Progenitor cell of endocrine pancreas (in vitro differentiated cells): ENCODE measurements around the gene TOMM20. TPM values are rescaled to one million over a fixed set of nuclear protein-coding genes. Genes with fewer than 3 reads are reported as not detected.

Source experiments
- DNase-seq: peaks from one replicate; pipeline ENCODE4 v3.0.0; 2021; ENCODE audit warnings: low spot score; ENCODE audit not compliant: unreplicated experiment
- H3K27ac Mint-ChIP-seq: 2 replicates; pipeline ENCODE4 v1.8.0; 2021; ENCODE audit warnings: mild to moderate bottlenecking, moderate library complexity, mixed read lengths
- H3K27me3 Mint-ChIP-seq: 2 replicates; pipeline ENCODE4 v1.8.0; 2021; ENCODE audit warnings: mixed read lengths
- H3K36me3 Mint-ChIP-seq: 2 replicates; pipeline ENCODE4 v1.8.0; 2022; ENCODE audit warnings: mixed read lengths; ENCODE audit not compliant: insufficient read depth
- H3K4me1 Mint-ChIP-seq: 2 replicates; pipeline ENCODE4 v1.8.0; 2021; ENCODE audit warnings: low read depth, mixed read lengths
- H3K4me3 Mint-ChIP-seq: 2 replicates; pipeline ENCODE4 v1.8.0; 2021; ENCODE audit warnings: low read depth, mild to moderate bottlenecking, moderate library complexity, mixed read lengths
- H3K9me3 Mint-ChIP-seq: 2 replicates; pipeline ENCODE4 v1.8.0; 2021; ENCODE audit warnings: low read depth, mixed read lengths
- CTCF ChIP-seq: fragments of 200-600 bp; sonication (generic); IDR thresholded peaks from one replicate; pipeline ENCODE4 v1.5.0; 2021; ENCODE audit warnings: antibody characterized with exemption, mild to moderate bottlenecking; ENCODE audit not compliant: unreplicated experiment
- total RNA-seq: library from RNA; stranded (reverse); gene quantifications from 2 replicates; pipeline ENCODE4 v1.2.1, GENCODE V29; 2021

TOMM20 gene
- total RNA-seq, 1 donor from 2014 or later, result 110 TPM

- Mint-ChIP-seq H3K27ac (no peak overlapping the region), H3K27me3 (no peaks in the 10 kb centered on the region), H3K4me1 (peaks cover 41% of the 10 kb centered on the region), H3K9me3 (no peaks in the 10 kb centered on the region), H3K36me3 (peaks cover 2% of the 10 kb centered on the region), H3K4me3 (no peak overlapping the region)
- TF ChIP-seq CTCF, result no peak
- DNase-seq, result no peak
Measured at GRCh38 chr1:235069176-235069575, 59.5 kb downstream of the TOMM20 start.

DNA sequence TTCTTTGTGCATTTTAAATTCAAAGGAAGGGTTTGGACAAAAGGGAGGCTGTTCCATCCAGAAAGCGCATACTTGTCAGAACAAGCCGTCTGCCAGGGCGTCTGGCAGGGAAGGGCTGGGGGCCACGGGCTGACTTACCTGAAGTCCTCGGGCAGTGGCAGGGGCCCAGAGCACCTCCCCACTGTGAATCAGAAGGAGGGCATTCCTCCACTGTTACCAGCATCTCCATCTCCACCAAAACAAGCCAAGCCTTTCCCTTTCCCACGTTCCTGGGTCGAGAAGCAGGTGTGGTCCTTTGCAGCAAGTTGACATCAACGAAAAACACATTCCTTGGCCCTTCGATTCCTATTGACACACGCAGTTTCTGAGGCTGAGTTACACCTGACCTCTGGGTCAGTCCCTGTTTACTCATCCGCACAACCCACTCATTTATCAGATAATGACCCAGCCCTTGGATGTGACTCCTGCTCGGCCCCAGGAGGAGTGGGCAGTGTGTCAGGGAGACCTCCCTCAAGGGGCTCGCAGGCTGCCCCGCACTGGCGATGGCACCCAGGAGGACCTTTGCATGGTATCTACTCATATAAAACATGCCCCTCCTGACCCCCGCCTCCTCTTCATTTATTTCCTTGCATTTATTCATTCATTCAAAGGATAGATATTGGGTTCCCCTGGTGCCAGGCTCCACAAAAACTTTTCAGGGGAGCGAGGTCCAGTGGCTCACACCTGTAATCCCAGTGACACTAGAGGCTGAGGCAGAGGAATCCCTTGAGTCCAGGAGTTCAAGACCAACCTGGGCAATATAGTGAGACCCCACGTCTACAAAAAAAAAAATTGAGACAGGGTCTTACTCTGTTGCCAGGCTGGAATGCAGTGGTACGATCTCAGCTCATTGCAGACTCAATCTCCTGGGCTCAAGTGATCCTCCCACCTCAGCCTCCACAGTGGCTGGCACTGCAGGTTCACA, 60.2 kb downstream of the TOMM20 start:
- Mint-ChIP-seq H3K4me3 (no peak overlapping the region), H3K27me3 (no peaks in the 10 kb centered on the region), H3K27ac (peak overlapping the region; percentile 95), H3K36me3 (peaks cover 2% of the 10 kb centered on the region), H3K4me1 (peaks cover 40% of the 10 kb centered on the region), H3K9me3 (no peaks in the 10 kb centered on the region)
- DNase-seq, result no peak
- no peak for TF ChIP-seq CTCF

GRCh38 chr1:235067396-235068157, 61.1 kb downstream of the TOMM20 start:
- Mint-ChIP-seq H3K36me3 (peaks cover 2% of the 10 kb centered on the region), H3K27ac (peak overlapping the region; percentile 95), H3K4me3 (no peak overlapping the region), H3K9me3 (no peaks in the 10 kb centered on the region), H3K4me1 (peaks cover 42% of the 10 kb centered on the region), H3K27me3 (no peaks in the 10 kb centered on the region)
- no peak for TF ChIP-seq CTCF
- DNase-seq, result no peak

DNA sequence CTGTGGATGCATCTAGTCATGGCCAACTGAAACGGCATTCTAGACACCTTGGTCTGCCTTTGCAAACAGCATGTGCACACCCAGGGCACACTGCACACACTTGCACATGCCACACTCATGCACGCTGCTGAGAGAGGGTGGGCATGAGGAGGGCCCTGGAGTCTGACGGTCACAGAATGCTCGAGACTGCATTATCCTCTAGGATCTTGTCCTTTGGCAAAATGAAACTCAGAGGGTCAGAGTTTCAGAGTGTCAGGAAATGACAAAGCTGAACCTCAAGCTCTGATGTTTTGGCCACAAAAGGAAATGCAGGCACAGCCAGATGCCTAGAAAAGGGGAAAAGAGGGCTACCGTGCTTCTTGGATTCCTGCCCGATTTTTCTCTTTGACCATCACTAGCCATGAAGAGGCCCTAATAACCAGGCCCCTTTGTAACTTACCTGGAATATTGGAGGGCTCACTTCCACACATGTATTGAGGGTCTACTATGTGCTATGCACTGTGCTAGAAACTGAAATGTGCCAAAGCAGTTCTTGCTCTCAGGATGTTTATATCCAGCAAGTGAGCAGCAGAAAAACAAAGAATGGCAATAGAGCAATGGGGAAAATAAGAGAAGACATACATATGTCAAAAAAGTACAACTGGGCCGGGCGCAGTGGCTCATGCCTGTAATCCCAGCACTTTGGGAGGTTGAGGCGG, 65.4 kb downstream of the TOMM20 start:
- peak overlapping the region; percentile 97 for H3K27ac Mint-ChIP-seq
- no peak for TF ChIP-seq CTCF
- no peak overlapping the region for H3K4me3 Mint-ChIP-seq

More for the DNA sequence above, 65.4 kb downstream of the TOMM20 start:
- Mint-ChIP-seq H3K27me3 (no peaks in the 10 kb centered on the region), H3K4me1 (peaks cover 57% of the 10 kb centered on the region), H3K36me3 (peaks cover 2% of the 10 kb centered on the region), H3K9me3 (no peaks in the 10 kb centered on the region)
- DNase-seq, result no peak
